22Rv1 (cell line): Measurements from ENCODE around the gene DTNB.
"Not testable (repeated sequence)": the region's sequence is repeated elsewhere in the genome, so short reads cannot be mapped to it uniquely, and the experiment has no call there.

Experiments
- H3K27ac ChIP-seq: fragments of 450-650 bp; 2 replicates; pipeline ENCODE4 v1.5.1; 2017
- ZFX ChIP-seq: fragments of 450-650 bp; IDR thresholded peaks from 2 replicates; pipeline ENCODE4 v1.6.1; 2017; ENCODE audit warnings: antibody characterized with exemption, borderline replicate concordance
- TF ChIP-seq, protein P1 (sequence below): fragments of 450-650 bp; IDR thresholded peaks from 2 replicates; pipeline ENCODE4 v1.5.1; 2017; ENCODE audit warnings: mild to moderate bottlenecking

DTNB gene

DNA sequence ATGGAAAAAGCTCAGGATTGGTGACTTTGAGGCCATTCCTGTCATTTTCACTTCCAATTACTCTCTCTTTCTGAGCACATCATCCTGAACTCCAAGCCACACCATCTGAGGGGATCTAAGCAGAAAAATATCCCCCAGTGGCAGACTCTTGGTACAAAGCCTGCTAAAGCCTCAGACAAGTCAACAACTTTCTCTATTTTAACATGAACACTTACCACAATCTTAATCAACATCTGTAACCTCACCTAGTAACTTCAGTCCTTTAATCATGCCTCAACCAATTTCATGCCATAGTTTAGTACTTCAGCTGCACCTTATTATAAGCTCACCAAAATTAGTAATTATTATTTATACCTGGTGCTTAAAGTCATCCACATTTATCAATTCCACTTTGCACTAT lies 128.9 kb downstream of the DTNB start:
- no peak for TF ChIP-seq ZFX
- TF ChIP-seq, protein P1, sequence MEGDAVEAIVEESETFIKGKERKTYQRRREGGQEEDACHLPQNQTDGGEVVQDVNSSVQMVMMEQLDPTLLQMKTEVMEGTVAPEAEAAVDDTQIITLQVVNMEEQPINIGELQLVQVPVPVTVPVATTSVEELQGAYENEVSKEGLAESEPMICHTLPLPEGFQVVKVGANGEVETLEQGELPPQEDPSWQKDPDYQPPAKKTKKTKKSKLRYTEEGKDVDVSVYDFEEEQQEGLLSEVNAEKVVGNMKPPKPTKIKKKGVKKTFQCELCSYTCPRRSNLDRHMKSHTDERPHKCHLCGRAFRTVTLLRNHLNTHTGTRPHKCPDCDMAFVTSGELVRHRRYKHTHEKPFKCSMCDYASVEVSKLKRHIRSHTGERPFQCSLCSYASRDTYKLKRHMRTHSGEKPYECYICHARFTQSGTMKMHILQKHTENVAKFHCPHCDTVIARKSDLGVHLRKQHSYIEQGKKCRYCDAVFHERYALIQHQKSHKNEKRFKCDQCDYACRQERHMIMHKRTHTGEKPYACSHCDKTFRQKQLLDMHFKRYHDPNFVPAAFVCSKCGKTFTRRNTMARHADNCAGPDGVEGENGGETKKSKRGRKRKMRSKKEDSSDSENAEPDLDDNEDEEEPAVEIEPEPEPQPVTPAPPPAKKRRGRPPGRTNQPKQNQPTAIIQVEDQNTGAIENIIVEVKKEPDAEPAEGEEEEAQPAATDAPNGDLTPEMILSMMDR = no peak

DNA sequence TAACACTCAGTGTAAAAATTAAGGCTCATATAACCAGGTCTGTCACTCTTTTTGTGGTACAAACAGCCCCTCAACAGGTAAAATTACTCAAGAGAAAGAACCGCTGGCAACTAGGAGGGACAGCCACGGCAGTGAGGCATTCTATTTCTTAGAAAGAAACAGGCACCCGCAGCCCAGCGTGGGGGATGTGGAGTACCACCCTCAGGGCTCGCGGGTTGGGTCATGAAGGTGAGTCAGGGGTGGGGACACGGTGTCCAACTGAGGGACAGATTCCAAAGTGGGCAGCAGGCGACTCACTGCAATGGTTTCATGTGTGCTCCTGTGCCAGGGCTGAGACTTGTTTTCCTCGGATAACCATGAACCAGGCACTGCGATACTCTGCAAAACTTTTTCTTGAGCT lies 129.4 kb downstream of the DTNB start:
- TF ChIP-seq, protein P1 = no peak
- TF ChIP-seq ZFX = no peak
- H3K27ac ChIP-seq = no peak overlapping the region

More for the DNA sequence above, 128.9 kb downstream of the DTNB start:
- H3K27ac ChIP-seq = no peak overlapping the region

DNA sequence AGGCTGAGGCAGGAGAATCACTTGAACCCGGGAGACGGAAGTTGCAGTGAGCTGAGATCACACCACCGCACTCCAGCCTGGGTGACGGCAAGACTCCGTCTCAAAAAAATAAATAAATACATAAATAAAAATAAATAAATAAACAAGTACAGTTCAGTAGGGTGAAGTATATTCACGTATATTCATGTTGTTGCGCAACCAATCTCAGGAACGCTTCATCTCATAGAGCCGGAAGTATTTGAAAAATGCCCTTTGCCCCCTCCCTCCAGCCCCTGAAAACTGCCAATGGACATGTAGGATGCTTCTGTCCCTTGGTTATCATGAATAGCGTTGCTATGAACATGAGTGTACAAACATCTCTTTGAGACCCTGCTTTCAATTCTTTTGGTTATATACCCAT lies 132.0 kb downstream of the DTNB start:
- TF ChIP-seq ZFX = no peak
- TF ChIP-seq, protein P1 = no peak
- no peak overlapping the region for H3K27ac ChIP-seq

DNA sequence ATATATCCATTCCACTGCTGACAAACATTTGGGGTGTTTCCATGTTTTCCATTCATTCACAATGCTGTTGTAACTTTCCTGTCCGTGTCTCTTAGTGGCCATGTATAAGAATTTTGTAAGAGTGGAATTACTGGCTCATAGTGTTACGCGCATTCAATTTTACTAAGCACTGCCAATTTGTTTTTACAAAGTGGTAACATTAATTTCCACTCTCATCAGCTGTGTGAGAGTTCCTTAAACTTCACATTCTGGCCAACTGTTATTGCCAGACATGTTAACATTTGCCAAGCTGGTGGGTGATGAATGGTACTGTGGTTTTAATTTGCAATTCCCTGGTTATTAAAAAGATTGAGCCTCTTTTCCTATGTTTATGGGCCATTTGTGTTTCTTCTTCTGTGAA lies 134.2 kb downstream of the DTNB start:
- TF ChIP-seq ZFX = no peak
- TF ChIP-seq, protein P1 = no peak
- H3K27ac ChIP-seq = no peak overlapping the region

DNA sequence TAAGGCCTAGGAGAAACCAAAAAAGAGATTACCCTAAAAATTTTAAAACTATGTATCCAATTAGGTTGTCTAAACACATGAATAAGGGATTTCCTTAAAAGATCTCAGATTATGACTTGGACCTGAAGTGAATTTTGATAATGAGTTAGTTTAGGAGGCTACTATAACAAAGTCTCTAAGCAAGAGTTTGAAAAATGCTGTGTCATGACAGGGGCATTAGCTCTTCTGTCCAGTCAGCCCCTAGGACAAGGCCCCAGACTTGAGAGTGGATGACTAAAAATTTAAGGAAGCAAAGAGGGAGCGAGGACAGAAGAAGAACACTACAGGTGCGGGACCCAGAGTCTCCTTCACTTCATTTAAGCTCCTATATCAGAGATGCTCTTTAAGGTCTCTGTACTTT lies 135.9 kb downstream of the DTNB start:
- no peak for TF ChIP-seq ZFX
- TF ChIP-seq, protein P1 = no peak
- no peak overlapping the region for H3K27ac ChIP-seq

DNA sequence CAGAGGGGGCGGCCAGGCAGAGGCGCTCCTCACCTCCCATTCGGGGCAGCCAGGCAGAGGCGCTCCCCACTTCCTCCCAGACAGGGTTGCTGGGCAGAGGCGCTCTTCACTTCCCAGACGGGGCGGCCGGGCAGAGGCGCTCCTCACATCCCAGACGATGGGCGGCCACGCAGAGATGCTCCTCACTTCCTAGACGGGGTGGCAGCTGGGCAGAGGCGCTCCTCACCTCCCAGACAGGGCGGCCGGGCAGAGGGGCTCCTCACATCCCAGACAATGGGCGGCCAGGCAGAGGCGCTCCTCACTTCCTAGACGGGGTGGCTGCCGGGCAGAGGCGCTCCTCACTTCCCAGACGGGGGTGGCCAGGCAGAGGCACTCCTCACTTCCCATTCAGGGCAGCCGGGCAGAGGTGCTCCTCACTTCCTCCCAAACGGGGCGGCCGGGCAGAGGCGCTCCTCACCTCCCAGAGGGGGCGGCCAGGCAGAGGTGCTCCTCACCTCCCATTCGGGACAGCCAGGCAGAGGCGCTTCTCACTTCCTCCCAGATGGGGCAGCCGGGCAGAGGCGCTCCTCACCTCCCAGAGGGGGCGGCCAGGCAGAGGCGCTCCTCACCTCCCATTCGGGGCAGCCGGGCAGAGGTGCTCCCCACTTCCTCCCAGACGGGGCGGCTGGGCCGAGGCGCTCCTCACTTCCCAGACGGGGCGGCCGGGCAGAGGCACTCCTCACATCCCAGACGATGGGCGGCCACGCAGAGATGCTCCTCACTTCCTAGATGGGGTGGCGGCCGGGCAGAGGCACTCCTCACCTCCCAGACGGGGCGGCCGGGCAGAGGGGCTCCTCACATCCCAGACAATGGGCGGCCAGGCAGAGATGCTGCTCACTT lies 137.7 kb downstream of the DTNB start:
- not testable (repeated sequence) for H3K27ac ChIP-seq

DNA sequence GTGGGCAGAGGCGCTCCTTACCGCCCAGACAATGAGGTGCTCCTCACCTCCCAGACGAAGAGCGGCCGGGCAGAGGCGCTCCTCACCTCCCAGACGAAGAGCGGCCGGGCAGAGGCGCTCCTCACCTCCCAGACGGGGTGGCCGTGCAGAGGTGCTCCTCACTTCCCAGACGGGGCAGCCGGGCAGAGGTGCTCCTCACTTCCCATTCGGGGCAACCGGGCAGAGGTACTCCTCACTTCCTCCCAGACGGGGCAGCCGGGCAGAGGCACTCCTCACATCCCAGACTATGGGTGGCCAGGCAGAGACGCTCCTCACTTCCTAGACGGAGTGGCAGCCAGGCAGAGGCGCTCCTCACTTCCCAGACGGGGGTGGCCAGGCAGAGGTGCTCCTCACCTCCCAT lies 138.4 kb downstream of the DTNB start:
- H3K27ac ChIP-seq = not testable (repeated sequence)

DNA sequence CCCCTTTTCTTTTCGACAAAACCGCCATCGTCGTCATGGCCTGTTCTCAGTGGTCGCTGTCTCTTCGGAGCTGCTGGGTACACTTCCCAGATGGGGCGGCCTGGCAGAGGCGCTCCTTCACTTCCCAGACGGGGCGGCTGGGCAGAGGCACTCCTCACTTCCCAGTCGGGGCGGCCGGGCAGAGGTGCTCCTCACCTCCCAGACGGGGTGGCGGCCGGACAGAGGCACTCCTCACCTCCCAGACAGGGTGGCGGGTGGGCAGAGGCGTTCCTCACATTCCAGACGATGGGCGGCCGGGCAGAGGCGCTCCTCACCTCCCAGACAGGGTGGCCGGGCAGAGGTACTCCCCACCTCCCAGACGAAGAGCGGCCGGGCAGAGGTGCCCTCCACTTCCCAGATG lies 138.9 kb downstream of the DTNB start:
- TF ChIP-seq, protein P1 = no peak
- no peak for TF ChIP-seq ZFX
- no peak overlapping the region for H3K27ac ChIP-seq

DNA sequence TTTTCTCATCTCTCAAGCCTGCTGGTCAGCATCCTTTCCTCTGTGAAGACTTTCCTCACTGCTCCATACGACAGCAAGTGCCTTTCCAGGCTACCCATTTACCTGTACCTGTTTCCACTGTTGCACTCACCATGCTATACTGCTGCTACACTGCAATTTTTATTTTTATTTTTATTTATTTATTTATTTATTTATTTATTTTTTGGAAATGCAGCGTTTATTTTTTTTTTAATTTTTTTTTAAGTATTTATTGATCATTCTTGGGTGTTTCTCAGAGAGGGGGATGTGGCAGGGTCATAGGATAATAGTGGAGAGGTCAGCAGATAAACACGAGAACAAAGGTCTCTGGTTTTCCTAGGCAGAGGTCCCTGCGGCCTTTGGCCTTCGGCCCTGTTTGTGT lies 139.6 kb downstream of the DTNB start:
- not testable (repeated sequence) for H3K27ac ChIP-seq
